Endothelial cell (in vitro differentiated cells): ENCODE results near the gene DIP2C. TPM values are rescaled to one million over a fixed set of nuclear protein-coding genes. Genes with fewer than 3 reads are reported as not detected.

Experiments used
- DNase-seq: peaks from one replicate; pipeline ENCODE4 v3.0.0; 2021; ENCODE audit warnings: low spot score
- H3K27ac Mint-ChIP-seq: one replicate; pipeline ENCODE4 v1.8.0; 2021; ENCODE audit warnings: mixed read lengths, inconsistent platforms; ENCODE audit not compliant: unreplicated experiment
- H3K27me3 Mint-ChIP-seq: one replicate; pipeline ENCODE4 v1.8.0; 2021; ENCODE audit warnings: mild to moderate bottlenecking, moderate library complexity, mixed read lengths, inconsistent platforms; ENCODE audit not compliant: unreplicated experiment
- H3K36me3 Mint-ChIP-seq: one replicate; pipeline ENCODE4 v1.8.0; 2021; ENCODE audit warnings: mild to moderate bottlenecking, low read depth, mixed read lengths, inconsistent platforms; ENCODE audit not compliant: unreplicated experiment
- H3K4me1 Mint-ChIP-seq: one replicate; pipeline ENCODE4 v1.8.0; 2021; ENCODE audit warnings: mild to moderate bottlenecking, mixed read lengths, inconsistent platforms; ENCODE audit not compliant: unreplicated experiment
- H3K4me3 Mint-ChIP-seq: one replicate; pipeline ENCODE4 v1.8.0; 2021; ENCODE audit warnings: mild to moderate bottlenecking, mixed read lengths, inconsistent platforms; ENCODE audit not compliant: unreplicated experiment
- H3K9me3 Mint-ChIP-seq: one replicate; pipeline ENCODE4 v1.8.0; 2021; ENCODE audit warnings: mixed read lengths, inconsistent platforms; ENCODE audit not compliant: unreplicated experiment
- total RNA-seq: library from RNA; stranded (reverse); fragmentation: NEBNext Ultra II Directional; extraction: Animal tissue kit (Norgen Biotek cat#: 25700); gene quantifications from one replicate; pipeline ENCODE4 v1.2.1, GENCODE V29; 2021; ENCODE audit not compliant: unreplicated experiment
- TF ChIP-seq, protein P1 (sequence below): fragments of 200-600 bp; sonication (generic); IDR thresholded peaks from one replicate; pipeline ENCODE4 v1.5.0; 2021; ENCODE audit warnings: antibody characterized with exemption; ENCODE audit not compliant: unreplicated experiment

DIP2C gene
- total RNA-seq, 1 donor from 2014 or later = 13.1 TPM

DNA sequence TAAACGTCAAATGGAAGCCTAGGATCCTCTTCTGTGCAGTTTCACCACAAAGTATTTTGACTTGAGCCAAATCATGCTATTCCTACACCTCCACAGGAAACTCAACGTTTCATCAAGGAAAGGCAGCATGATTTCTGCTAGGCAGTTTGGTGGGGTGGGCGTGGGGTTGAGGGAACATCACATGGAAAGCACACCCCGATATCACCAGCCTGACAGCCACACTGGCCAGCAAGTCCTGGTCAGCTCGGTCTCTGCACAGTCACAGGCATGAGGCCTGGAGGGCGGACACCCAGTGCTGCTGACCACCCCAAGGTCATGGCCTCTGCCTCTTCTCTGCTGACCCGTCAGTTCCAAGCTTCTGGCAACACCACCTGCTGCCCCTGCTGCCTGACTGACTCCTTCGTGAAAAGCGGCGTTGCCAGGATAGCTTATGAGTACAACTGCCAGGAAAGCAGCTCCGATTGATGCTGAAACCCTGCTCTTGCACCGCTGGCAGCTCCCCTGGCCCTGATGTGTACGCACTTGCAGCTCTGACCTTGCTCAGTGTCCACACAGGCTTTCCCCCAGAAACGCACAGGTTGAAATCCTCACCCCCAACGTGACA is 171.5 kb downstream of the DIP2C start:
- peaks cover 11% of the 10 kb centered on the region for H3K27me3 Mint-ChIP-seq
- no peak overlapping the region for H3K4me3 Mint-ChIP-seq
- peaks cover 13% of the 10 kb centered on the region for H3K4me1 Mint-ChIP-seq
- H3K27ac Mint-ChIP-seq = no peak overlapping the region
- no peak for DNase-seq
- H3K36me3 Mint-ChIP-seq = no peaks in the 10 kb centered on the region
- H3K9me3 Mint-ChIP-seq = no peaks in the 10 kb centered on the region
- TF ChIP-seq, protein P1, sequence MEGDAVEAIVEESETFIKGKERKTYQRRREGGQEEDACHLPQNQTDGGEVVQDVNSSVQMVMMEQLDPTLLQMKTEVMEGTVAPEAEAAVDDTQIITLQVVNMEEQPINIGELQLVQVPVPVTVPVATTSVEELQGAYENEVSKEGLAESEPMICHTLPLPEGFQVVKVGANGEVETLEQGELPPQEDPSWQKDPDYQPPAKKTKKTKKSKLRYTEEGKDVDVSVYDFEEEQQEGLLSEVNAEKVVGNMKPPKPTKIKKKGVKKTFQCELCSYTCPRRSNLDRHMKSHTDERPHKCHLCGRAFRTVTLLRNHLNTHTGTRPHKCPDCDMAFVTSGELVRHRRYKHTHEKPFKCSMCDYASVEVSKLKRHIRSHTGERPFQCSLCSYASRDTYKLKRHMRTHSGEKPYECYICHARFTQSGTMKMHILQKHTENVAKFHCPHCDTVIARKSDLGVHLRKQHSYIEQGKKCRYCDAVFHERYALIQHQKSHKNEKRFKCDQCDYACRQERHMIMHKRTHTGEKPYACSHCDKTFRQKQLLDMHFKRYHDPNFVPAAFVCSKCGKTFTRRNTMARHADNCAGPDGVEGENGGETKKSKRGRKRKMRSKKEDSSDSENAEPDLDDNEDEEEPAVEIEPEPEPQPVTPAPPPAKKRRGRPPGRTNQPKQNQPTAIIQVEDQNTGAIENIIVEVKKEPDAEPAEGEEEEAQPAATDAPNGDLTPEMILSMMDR = no peak

DNA sequence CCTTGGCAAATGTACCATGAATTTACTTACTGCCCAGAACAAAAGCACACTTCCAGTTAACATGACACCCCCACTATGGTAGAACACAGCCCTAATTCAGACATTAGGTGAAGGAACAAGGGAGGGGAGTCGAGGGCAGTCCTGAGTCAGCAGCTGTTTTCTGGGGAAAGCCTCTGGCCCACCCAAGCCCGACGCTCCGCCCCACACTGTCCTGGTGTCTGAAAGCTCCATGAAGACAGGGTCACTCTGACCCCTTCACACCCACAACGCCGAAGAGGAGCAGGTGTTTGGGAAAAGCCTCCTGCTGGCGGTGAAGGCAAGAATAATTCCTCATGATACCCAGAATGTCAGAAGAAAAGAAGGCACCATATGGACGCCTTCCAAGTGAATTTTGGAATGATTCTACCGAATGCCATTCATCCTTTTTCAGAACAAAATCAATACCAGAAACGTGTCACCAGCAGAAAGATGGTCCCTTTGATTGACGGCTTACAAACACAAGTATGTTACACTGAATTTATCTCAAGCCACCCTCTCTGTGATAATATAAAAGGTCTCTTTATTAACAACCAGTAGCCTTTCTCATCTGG is 172.1 kb downstream of the DIP2C start:
- H3K4me1 Mint-ChIP-seq = peaks cover 13% of the 10 kb centered on the region
- no peak overlapping the region for H3K27ac Mint-ChIP-seq
- no peaks in the 10 kb centered on the region for H3K36me3 Mint-ChIP-seq
- peaks cover 11% of the 10 kb centered on the region for H3K27me3 Mint-ChIP-seq
- TF ChIP-seq, protein P1 = no peak
- no peaks in the 10 kb centered on the region for H3K9me3 Mint-ChIP-seq
- H3K4me3 Mint-ChIP-seq = peak overlapping the region; percentile 48
- no peak for DNase-seq

DNA sequence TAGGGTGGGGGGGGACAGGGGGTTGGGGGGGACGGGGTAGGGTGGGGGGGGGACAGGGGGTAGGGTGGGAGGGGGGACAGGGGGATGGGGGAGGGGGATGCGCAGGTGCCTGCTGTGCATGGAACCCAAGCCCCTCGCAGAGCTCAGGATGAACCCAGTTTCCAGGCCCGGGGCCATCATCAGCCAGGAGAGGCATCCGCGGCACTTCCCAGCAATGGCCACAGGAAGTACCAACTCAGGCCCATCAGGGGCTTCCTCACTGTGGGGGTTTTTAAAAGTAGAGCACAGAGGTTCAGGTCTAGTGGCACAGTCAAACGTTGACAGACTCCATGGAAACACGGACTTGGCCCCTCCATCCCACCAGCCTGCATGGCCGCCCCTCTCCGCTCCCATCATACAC is 172.7 kb downstream of the DIP2C start:
- TF ChIP-seq, protein P1 = no peak
- peaks cover 12% of the 10 kb centered on the region for H3K4me1 Mint-ChIP-seq
- DNase-seq = peak; percentile 35
- H3K36me3 Mint-ChIP-seq = no peaks in the 10 kb centered on the region
- no peak overlapping the region for H3K27ac Mint-ChIP-seq
- no peaks in the 10 kb centered on the region for H3K9me3 Mint-ChIP-seq
- peak overlapping the region; percentile 48 for H3K4me3 Mint-ChIP-seq
- peaks cover 10% of the 10 kb centered on the region for H3K27me3 Mint-ChIP-seq

DNA sequence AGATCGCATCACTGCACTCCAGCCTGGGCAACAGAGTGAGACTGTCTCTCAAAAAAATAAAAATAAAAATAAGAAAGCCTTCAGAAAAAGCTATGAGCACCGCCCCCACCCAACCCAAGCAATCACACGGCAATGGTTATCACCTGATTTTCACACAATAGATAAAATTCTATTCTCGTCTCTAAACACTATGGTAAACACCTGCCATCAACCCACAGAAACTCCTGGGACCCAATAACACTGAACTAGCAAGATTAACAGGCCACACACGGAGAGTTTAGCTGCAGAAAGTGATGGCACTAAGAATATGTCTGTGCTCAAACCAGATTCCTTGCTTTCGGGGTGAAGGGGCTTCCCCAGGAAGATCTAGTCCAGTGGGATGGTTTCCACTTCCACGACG is 173.8 kb downstream of the DIP2C start:
- no peak overlapping the region for H3K4me3 Mint-ChIP-seq
- peaks cover 18% of the 10 kb centered on the region for H3K4me1 Mint-ChIP-seq

More for the DNA sequence above, 173.8 kb downstream of the DIP2C start:
- H3K27me3 Mint-ChIP-seq = peaks cover 8% of the 10 kb centered on the region
- TF ChIP-seq, protein P1 = no peak
- no peaks in the 10 kb centered on the region for H3K9me3 Mint-ChIP-seq
- H3K27ac Mint-ChIP-seq = peak overlapping the region; percentile 20
- DNase-seq = no peak
- no peaks in the 10 kb centered on the region for H3K36me3 Mint-ChIP-seq
